ENCODE results near the gene PDE8A.

DNA sequence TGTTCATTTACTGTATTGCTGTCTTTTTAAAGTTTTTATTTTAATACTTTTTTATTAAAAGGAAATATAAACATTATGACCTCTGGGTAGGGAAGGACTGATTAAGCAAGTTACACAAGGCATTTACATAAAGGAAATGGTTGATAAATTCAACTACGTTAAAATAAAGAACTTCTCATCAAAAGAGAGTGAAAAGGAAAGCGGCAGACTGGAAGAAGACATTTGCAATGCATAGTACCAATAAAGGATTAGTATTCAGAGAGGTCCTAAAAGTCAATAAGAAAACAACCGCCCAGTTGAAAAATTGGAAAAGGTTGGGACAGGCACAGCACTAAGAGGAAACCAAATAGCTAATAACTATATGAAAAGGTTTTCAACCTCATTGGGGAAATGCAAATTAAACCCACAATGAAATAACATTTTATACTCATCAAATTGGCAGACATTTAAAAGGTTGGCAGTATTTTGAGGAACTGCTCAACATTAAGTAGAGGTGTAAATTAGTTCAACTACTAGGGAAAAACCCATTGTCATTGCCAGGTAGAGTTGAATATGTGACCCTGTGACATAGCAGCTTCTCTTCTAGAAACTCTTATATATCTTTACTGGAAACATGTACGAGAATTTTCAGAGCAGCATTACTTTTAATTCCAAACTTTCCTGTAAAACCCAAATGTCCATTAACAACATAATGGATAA lies 9.5 kb downstream of the PDE8A start:
- TF ChIP-seq POLR2A (IDR thresholded peaks at IDR 0.05; ENCODE audit: low read length) (no peak), GATA1 (IDR thresholded peaks at IDR 0.05; ENCODE audit: low read depth, low read length) (no peak)
